AG10803 (cell line): ENCODE data around the gene RSAD1.

Experiments used
- DNase-seq: peaks from one replicate; pipeline ENCODE4 v3.0.0; 2010; ENCODE audit warnings: low read depth
- H3K4me3 ChIP-seq: 2 replicates; pipeline ENCODE4 v1.5.1; 2011; ENCODE audit warnings: mild to moderate bottlenecking, low read length, control low read depth
- CTCF ChIP-seq: conservative IDR thresholded peaks from 2 replicates; pipeline ENCODE4 v1.5.1; 2011; ENCODE audit warnings: mild to moderate bottlenecking, low read length, control low read depth, inconsistent platforms

Gene RSAD1

GRCh38 chr17:50478391-50479381 lies at the start of gene RSAD1:
Gene RSAD1 (plus strand): TSS chr17:50478860. CDS start chr17:50478885, 25 bp downstream.
- peak; percentile 90 for DNase-seq
- H3K4me3 ChIP-seq, result peak within 1 kb of the TSS; percentile 95
- TF ChIP-seq CTCF, result peak; percentile 12

- no peak for DNase-seq
- TF ChIP-seq CTCF, result no peak
Observed at GRCh38 chr17:50429793-50430192, 48.9 kb upstream of the RSAD1 start.

DNA sequence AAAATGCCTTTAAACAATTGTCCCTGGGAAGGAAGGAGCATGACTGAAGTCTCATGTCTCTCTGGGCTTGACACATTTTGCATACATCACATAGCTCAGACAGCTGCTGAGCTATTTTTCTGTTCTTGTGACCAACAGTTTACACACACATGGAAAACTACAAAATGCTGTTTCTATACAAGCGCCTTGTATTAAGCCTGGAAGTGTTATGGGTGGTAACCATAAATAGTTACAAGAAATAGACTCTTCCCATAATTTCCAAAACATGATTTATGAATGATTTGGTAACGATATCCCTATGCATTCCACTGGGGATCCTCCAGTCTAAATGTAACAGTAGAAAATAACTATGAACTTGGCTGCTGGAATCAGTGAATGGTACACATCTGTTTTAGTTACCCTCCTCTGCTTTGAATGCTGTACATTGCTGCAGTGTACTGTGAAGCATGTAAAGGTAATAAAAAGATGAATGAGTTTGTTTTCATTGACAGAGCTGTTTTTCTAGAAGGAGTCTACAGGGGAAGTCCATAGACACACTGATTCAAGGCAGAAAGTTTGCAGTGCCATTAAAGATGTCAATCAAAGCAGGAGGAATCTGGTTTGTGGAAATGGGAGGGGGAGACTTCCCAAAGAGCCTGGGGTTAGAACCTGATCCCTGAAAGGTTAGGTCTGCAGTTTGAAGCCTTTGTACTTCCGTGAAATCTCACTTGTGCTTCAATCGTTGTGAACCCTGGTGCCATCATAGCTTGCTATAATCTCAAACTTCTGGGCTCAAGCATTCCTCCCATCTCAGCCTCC lies 47.6 kb upstream of the RSAD1 start:
- no peak for TF ChIP-seq CTCF
- no peak overlapping the region for H3K4me3 ChIP-seq
- DNase-seq, result no peak

More at GRCh38 chr17:50429793-50430192, 48.9 kb upstream of the RSAD1 start:
- no peak overlapping the region for H3K4me3 ChIP-seq

- TF ChIP-seq CTCF, result no peak
- H3K4me3 ChIP-seq, result no peak overlapping the region
- DNase-seq, result no peak
Observed at GRCh38 chr17:50432125-50432762, 46.4 kb upstream of the RSAD1 start.

GRCh38 chr17:50437409-50437808 lies 41.3 kb upstream of the RSAD1 start:
- no peak for TF ChIP-seq CTCF
- no peak for DNase-seq
- no peak overlapping the region for H3K4me3 ChIP-seq

GRCh38 chr17:50439008-50439407 lies 39.7 kb upstream of the RSAD1 start:
- DNase-seq, result no peak
- H3K4me3 ChIP-seq, result no peak overlapping the region
- no peak for TF ChIP-seq CTCF
